PC-9 (cell line): ENCODE data around the gene FGF10.

Experiments used
- CTCF ChIP-seq: fragments of 200-600 bp; sonication (generic); conservative IDR thresholded peaks from 2 replicates; pipeline ENCODE4 v1.6.1; 2017; ENCODE audit warnings: mixed run types, antibody characterized with exemption, mild to moderate bottlenecking, moderate library complexity
- EZH2 ChIP-seq: fragments of 200-600 bp; sonication (generic); IDR thresholded peaks from 2 replicates; pipeline ENCODE4 v1.8.0; 2017; ENCODE audit warnings: antibody characterized with exemption, low read depth

- TF ChIP-seq CTCF (no peak), EZH2 (no peak)
Observed at GRCh38 chr5:44398382-44398781, 9.2 kb upstream of the FGF10 start.
